Mucosa of descending colon (tissue), 3 donors: ENCODE data around the gene KDM4B. TPM values are rescaled to one million over a fixed set of nuclear protein-coding genes. Genes with fewer than 3 reads are reported as not detected.

Experiments
- ATAC-seq: fragments of 200-7000 bp; cut with Tn5 transposase; one replicate; pipeline ENCODE4 v1.9.1; 2020; ENCODE audit warnings: mild to moderate bottlenecking, moderate library complexity
- DNase-seq, 3 donors: peaks; one replicate each; pipeline ENCODE4 v3.0.0-alpha.2; 2020
- H3K36me3 ChIP-seq: fragments of 200-600 bp; one replicate; pipeline ENCODE4 v1.8.0; 2021; ENCODE audit warnings: low read depth, mild to moderate bottlenecking
- H3K4me1 ChIP-seq: fragments of 200-600 bp; one replicate; pipeline ENCODE4 v1.8.0; 2021; ENCODE audit warnings: low read depth, mild to moderate bottlenecking
- H3K4me3 ChIP-seq: fragments of 200-600 bp; one replicate; pipeline ENCODE4 v1.8.0; 2021; ENCODE audit warnings: mild to moderate bottlenecking
- H3K9me3 ChIP-seq: fragments of 200-600 bp; one replicate; pipeline ENCODE4 v1.8.0; 2021; ENCODE audit warnings: mild to moderate bottlenecking
- CTCF ChIP-seq: fragments of 200-600 bp; IDR thresholded peaks from one replicate; pipeline ENCODE4 v1.8.0; 2022; ENCODE audit warnings: antibody characterized with exemption, mild to moderate bottlenecking
- intact Hi-C, 2 donors: fragments of 100-400 bp; cut with DNase I in 1 of 2; cut with micrococcal nuclease in 1 of 2; formaldehyde crosslinking; loops; one replicate each; pipeline versions ENCODE4 v1.11.0 to v1.11.1; 2022; cut with DNase I, micrococcal nuclease
- total RNA-seq, 3 donors: library from RNA; stranded (reverse); fragmentation: NEBNext Ultra II Directional in 2 of 3; extraction: Animal tissue kit (Norgen Biotek cat#: 25700) in 2 of 3; gene quantifications; one replicate each; pipeline versions ENCODE4 v1.2.1 to v1.2.4, GENCODE V29; 2021 to 2023
- donor health status: DM: no; HTN: no; CAD: no; lungs with moderate emphysema.
- donor health status: DM: no; HTN: no; CAD: no.
- donor health status: DM: no; HTN: yes; CAD: no.

The KDM4B gene
- total RNA-seq, 3 donors from 2014 or later: 42.7 to 53.8 (median 50.0) TPM

GRCh38 chr19:5183616-5184015 is 214.7 kb downstream of the KDM4B start:
- DNase-seq (no peak), ATAC-seq (no peak)
- intact Hi-C loops: no loop called here
- Histone ChIP-seq H3K36me3 (no peaks in the 10 kb centered on the region), H3K4me1 (no peaks in the 10 kb centered on the region), H3K4me3 (no peak overlapping the region), H3K9me3 (no peaks in the 10 kb centered on the region)
- no peak for TF ChIP-seq CTCF

- ATAC-seq: no peak
- Histone ChIP-seq H3K4me3 (no peak overlapping the region), H3K36me3 (no peaks in the 10 kb centered on the region), H3K4me1 (no peaks in the 10 kb centered on the region), H3K9me3 (no peaks in the 10 kb centered on the region)
- no peak for DNase-seq
- no peak for TF ChIP-seq CTCF
- intact Hi-C loops: no loop called here
Observed at GRCh38 chr19:5184930-5185329, 216.0 kb downstream of the KDM4B start.

- H3K36me3 ChIP-seq: no peaks in the 10 kb centered on the region
- no peak for DNase-seq
- no peak for TF ChIP-seq CTCF
- no peaks in the 10 kb centered on the region for H3K9me3 ChIP-seq
- H3K4me3 ChIP-seq: no peak overlapping the region
- intact Hi-C loops: no loop called here
- H3K4me1 ChIP-seq: no peaks in the 10 kb centered on the region
- no peak for ATAC-seq
Observed at GRCh38 chr19:5186293-5187050, 217.6 kb downstream of the KDM4B start.

- no peaks in the 10 kb centered on the region for H3K4me1 ChIP-seq
- DNase-seq (no peak), ATAC-seq (no peak)
- no peaks in the 10 kb centered on the region for H3K36me3 ChIP-seq
- no peak overlapping the region for H3K4me3 ChIP-seq
- intact Hi-C loops: no loop called here
- TF ChIP-seq CTCF: no peak
- H3K9me3 ChIP-seq: no peaks in the 10 kb centered on the region
Observed at GRCh38 chr19:5188548-5189317, 219.8 kb downstream of the KDM4B start.

GRCh38 chr19:5189318-5189607 is 220.3 kb downstream of the KDM4B start:
- no peak for TF ChIP-seq CTCF
- intact Hi-C loops: no loop called here
- Histone ChIP-seq H3K4me3 (no peak overlapping the region), H3K9me3 (no peaks in the 10 kb centered on the region), H3K4me1 (no peaks in the 10 kb centered on the region), H3K36me3 (no peaks in the 10 kb centered on the region)
- no peak for DNase-seq
- ATAC-seq: no peak
